Right renal pelvis (tissue), 4 donors: ENCODE measurements around the gene TMEM123. TPM values are rescaled to one million over a fixed set of nuclear protein-coding genes. Genes with fewer than 3 reads are reported as not detected.
A peak's percentile ranks its signal among the peaks of the same experiment; 100 is the strongest.

Experiments used
- DNase-seq, 4 donors: peaks; one replicate each; pipeline ENCODE4 v3.0.0-alpha.2; 2013; ENCODE audit warnings: low read depth in 4 of 4, low spot score in 3 of 4, missing footprints in 1 of 4
- polyA plus RNA-seq, 4 donors: library from polyadenylated mRNA; unstranded; fragments of 120-200 nt; gene quantifications; one replicate each; pipeline ENCODE4 v1.2.1, GENCODE V29; 2013; ENCODE audit not compliant: insufficient read length in 4 of 4

The TMEM123 gene
- polyA plus RNA-seq, 4 donors, result 274 to 353 (median 340) TPM

GRCh38 chr11:102399189-102399588 lies 53.4 kb downstream of the TMEM123 start:
- no peak for DNase-seq

DNA sequence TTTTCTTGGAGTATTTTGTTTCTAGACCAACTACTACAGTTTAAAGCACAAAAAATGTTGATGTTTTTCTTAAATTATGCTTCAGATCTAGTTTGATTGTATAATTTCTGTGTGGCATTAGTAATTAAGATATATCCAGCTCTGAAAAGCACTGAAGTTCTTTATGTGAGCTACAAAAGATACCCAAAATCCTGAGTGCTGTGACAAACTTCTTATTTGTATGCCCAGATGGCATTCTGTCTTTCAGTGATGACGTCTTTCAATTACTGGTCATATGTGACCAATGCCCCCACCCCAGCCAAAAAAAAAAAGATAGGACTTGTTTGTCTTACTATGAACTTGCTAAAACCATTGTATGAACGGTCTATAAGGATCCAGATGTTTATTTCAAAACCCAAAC lies 54.3 kb downstream of the TMEM123 start:
- DNase-seq, result no peak

- no peak for DNase-seq
Measured at GRCh38 chr11:102396708-102397563, 55.6 kb downstream of the TMEM123 start.

DNA sequence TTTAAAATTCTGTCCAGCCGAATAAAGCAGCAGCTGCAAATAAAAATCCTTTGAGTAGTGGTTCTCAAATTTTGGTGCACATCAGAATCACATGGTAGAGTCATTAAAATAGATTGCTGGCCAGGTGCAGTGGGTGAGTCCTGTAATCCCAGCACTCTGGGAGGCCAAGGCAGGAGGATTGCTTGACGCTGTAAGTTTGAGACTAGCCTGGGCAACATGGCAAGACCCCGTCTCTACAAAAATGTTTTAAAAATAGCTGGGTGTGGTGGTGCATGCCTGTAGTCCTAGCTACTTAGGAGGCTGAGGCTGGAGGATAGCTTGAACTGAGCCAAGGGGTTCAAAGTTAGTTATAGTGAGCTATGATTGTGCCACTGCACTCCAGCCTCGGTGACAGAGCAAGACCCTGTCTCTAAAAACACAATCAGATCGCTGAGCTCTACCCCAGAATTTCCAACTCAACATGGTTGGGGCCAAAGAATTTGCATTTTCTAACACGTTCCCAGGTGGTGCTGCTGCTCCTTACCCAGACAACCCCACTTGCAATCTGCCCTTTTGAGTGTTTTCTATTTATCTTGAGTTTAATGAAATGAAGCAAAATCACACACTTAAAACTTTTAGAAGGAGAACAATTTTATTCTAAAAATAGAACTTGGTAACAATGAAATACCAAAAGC lies 56.7 kb downstream of the TMEM123 start:
- DNase-seq, result no peak

- no peak for DNase-seq
Measured at GRCh38 chr11:102393272-102393730, 59.3 kb downstream of the TMEM123 start.

- DNase-seq, result no peak
Measured at GRCh38 chr11:102391549-102392237, 60.9 kb downstream of the TMEM123 start.

DNA sequence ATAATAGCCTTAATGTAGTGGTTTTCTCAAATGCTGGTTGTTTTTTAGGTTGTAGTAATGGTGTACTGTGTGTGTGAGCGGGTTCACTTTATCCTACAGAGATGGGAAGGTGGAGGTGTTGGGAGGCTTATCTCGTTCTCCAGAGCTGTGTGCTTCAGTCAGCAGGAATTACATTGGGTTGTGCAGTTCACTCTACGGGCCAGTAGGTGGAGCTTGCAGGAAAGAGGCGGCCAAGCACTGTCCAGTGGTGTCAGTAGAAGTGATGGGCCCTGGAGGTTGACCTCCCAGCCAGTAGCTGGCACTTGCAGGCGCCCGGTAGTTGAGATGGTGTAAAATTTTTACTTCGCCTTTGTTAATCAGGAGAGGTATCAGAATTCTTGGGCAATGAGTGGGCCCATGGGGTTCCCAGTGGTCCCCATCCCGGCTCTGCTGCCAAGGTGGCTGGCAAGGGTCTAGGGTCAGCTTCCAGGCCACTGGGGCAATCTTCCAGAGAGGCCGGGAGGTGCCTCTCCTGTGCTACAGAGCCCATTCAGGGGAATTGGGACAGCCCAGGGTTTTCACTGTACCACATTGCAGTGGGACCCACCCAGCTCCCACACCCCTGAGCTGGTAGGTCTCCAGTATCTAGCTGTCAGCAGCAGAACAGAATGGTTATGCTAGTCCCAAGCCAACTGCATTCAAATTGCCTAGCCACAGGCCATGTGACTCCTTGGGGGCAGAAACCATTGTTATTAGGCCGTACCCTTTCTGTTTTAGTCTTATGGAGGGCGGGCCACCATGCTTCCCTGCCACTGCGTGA lies 61.7 kb downstream of the TMEM123 start:
- peak in 1 of 4 donors; percentile 31 for DNase-seq

GRCh38 chr11:102389253-102389652 lies 63.3 kb downstream of the TMEM123 start:
- no peak for DNase-seq

- no peak for DNase-seq
Measured at GRCh38 chr11:102387043-102387781, 65.4 kb downstream of the TMEM123 start.

- DNase-seq, result no peak
Measured at GRCh38 chr11:102386136-102386734, 66.3 kb downstream of the TMEM123 start.

DNA sequence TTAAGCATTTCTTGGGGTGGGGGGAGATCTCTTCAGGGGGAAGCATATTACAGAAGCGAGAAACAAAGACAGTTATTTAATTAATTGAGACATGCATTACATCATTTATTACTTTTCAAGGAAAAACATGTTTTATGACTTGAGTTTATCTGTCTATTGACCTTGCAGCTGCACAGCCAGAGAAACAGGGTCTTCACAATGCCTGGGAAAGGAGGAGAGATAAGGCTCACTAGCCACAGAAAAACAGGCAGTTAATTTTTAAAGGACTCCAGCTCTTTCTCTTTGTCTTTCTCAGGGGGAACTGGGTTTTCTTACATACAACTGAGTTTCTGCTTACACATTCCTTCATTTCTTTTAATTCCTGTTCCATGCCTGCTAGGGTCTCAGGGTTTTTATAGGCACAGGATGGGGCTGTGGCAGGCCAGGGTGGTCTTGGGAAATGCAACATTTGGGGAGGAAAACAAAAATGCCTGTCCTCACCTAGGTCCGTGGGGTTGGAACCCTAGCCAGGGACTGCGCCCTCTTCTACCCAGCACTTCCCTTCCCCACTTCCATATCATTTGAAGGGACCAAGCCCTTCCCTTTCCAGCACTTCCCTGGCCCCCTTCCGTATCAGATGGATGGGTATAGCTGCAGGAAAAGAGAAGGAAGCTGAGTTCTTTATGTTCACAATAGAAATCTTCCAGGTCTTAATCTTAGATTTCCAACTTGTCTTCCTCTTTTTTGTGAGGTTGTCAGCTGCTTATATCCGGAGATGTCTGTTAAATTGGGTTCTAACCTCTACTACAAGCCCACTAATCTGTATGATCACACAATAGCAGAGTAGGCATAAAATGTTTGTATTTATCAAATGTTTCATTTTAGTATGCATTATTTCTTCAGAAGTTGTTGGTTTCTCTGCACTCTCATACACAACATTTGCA lies 67.2 kb downstream of the TMEM123 start:
- DNase-seq, result no peak

- no peak for DNase-seq
Measured at GRCh38 chr11:102384419-102385079, 68.0 kb downstream of the TMEM123 start.

DNA sequence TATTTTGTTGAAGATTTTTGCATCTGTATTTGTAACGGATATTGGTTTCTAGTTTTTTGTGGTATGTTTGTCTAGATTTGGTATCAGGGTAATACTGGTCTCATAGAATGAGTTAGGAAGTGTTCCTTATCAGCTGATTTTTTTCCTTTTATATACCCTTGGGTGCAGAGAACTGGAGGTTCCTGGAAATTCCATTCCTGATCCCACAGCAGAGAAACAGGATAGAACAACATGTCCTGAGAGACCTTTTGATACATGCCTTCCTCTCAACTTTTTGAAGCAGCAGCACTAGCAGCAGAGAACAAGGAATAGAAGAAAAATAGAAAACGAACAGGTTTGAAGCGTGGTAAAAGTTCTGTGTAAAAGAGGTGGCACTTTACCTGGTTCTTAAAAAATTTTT lies 68.7 kb downstream of the TMEM123 start:
- DNase-seq, result no peak

DNA sequence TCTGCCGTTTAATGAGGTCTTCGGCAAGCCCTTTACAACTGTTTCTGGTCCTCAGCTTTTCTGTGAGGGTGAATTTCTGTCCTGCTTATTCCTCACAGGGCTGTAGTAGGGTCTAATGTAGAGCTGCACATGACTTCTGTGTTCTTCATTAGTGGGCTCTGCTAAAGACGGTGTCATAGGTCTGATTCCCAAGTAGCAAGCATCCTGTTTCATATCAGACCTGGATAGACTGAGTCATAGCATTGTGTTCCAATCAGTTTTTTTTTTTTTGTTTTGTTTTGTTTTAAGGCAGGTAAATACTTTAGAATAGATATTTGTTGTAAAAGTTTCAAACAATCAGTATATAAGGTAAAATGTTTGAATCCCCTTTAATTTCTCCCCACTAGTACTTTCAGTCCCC lies 70.2 kb downstream of the TMEM123 start:
- DNase-seq, result no peak

GRCh38 chr11:102378818-102379217 lies 73.7 kb downstream of the TMEM123 start:
- DNase-seq, result no peak

DNA sequence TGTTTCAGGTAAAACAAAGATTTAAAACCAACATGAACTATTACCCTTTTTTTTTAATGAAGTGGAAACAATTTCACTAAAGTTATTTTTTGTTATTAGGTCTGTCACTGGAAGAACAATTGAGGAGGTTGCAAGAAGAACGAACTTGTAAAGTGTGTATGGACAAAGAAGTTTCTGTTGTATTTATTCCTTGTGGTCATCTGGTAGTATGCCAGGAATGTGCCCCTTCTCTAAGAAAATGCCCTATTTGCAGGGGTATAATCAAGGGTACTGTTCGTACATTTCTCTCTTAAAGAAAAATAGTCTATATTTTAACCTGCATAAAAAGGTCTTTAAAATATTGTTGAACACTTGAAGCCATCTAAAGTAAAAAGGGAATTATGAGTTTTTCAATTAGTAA lies 74.7 kb downstream of the TMEM123 start:
- no peak for DNase-seq

- no peak for DNase-seq
Measured at GRCh38 chr11:102375720-102376399, 76.7 kb downstream of the TMEM123 start.
